ENCODE data around the gene DNER.
"Not testable (repeated sequence)": the region's sequence is repeated elsewhere in the genome, so short reads cannot be mapped to it uniquely, and the experiment has no call there.

Gene DNER

DNA sequence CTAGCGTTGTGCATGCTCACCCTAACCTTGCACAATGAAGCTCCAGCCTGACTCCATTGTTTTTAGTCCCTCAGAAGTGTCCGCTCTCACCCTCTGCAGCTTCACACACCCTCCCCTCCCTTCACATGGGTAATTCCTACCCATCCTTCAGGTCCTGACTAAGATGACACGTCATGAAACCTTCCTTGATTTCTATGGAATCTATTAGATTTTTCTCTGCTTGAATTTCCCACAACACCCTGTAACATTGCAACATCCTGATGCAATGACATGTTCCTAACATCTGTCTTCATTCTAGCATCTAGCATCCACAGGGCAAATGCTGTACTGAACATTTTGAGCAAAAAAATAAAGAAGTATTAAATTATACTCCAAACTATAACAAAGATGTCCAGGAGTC is 366.2 kb downstream of the DNER start:
- H3K9ac ChIP-seq (ENCODE audit: low read depth, low read length): no peak overlapping the region
- peaks cover 22% of the 10 kb centered on the region for H3K9me3 ChIP-seq (ENCODE audit: insufficient read depth, low read depth, low read length)
- no peaks in the 10 kb centered on the region for H3K27me3 ChIP-seq (ENCODE audit: insufficient read depth, low read length)
- 93% methylated on average over 3 of the region's 3 CpGs for whole genome bisulfite sequencing
- no peak overlapping the region for H3K27ac ChIP-seq (ENCODE audit: low read depth, low read length)
- H3K4me1 ChIP-seq (ENCODE audit: insufficient read depth, low read length): no peaks in the 10 kb centered on the region
- H3K36me3 ChIP-seq (ENCODE audit: insufficient read depth, low read length): no peaks in the 10 kb centered on the region
- no peak overlapping the region for H3K4me3 ChIP-seq (ENCODE audit: low read length)

DNA sequence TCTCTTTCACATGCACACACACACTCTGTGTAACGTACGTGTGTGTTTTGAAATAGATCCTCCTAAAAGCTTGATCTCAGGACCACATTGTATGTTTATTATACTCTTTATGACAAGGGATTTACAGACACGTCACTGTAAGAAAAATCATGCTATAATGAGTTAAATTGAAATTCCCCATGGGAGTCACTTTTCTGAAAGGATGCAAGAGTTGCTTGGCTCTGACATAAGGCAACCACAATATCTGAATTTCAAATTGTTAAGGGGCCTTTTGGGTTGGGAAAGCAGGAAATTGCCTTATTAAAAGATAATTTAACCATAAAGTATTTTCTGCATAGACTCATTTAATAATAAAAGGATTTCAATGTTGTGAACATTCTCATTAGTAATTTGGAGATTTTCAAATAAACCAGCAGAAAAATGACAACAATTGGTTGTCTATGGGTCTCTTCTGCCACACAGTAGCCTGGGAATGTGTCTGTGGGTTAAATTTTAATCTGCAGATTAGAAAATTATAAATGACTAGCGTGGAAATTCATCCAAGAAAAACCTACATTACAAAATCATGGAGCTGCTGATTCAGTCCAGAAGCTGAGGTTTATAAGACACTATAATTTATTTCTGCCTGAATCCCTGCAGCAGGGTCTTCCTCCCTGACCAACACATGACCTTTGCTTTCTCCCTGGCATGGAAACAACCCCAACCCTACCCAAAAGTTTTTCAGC is 367.4 kb downstream of the DNER start:
- H3K36me3 ChIP-seq (ENCODE audit: insufficient read depth, low read length): no peaks in the 10 kb centered on the region
- no peak overlapping the region for H3K9ac ChIP-seq (ENCODE audit: low read depth, low read length)
- H3K9me3 ChIP-seq (ENCODE audit: insufficient read depth, low read depth, low read length): peaks cover 22% of the 10 kb centered on the region

DNA sequence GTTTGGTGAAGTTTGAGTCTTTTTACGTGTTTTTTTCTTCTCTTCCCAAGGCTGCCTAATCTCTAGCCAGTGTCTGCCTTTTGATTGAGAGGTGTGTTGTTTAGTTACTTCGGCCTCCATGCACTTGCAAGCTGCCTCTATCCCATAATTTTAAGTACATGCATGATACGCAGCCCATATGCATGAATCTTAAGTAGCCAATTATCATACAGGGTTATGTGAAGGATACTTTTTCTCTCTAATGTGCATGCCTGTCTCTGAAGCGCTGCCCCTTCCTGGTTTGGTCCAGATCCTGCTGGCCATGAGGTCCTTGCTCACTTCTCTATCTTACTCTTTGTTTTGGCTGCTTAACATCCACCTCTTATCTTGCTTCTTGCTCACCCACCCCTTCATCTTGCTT is 369.4 kb downstream of the DNER start:
- WGBS: 93% methylated on average over 3 of the region's 4 CpGs
- Histone ChIP-seq H3K4me1 (ENCODE audit: insufficient read depth, low read length) (no peaks in the 10 kb centered on the region), H3K4me3 (ENCODE audit: low read length) (no peak overlapping the region), H3K27ac (ENCODE audit: low read depth, low read length) (no peak overlapping the region), H3K27me3 (ENCODE audit: insufficient read depth, low read length) (no peaks in the 10 kb centered on the region), H3K9ac (ENCODE audit: low read depth, low read length) (no peak overlapping the region), H3K9me3 (ENCODE audit: insufficient read depth, low read depth, low read length) (peaks cover 14% of the 10 kb centered on the region), H3K36me3 (ENCODE audit: insufficient read depth, low read length) (no peaks in the 10 kb centered on the region)

More for the DNA sequence above, 367.4 kb downstream of the DNER start:
- 92% methylated on average over 4 of the region's 4 CpGs for WGBS
- Histone ChIP-seq H3K27ac (ENCODE audit: low read depth, low read length) (no peak overlapping the region), H3K27me3 (ENCODE audit: insufficient read depth, low read length) (no peaks in the 10 kb centered on the region), H3K4me3 (ENCODE audit: low read length) (no peak overlapping the region), H3K4me1 (ENCODE audit: insufficient read depth, low read length) (no peaks in the 10 kb centered on the region)

DNA sequence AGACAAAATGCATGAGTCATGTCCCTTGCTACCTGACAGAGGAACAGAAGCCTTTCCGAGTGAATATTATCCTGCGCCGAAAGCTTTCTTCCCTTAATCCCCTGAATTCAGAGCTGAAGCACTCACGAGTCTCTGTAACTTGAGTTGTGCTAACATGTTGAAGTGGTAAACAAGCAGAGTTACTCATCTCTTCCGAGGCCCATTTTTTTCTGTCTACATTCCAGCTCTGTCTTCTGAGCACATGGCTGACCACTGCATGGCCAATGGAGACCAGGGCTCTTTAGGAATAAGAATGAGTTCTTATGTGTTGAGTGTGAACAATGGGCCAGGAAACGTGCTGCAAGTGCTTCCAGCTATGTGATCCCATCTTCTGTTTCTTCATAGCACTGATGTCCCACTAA is 370.2 kb downstream of the DNER start:
- 84% methylated on average over 6 of the region's 6 CpGs for WGBS
- Histone ChIP-seq H3K27me3 (ENCODE audit: insufficient read depth, low read length) (no peaks in the 10 kb centered on the region), H3K36me3 (ENCODE audit: insufficient read depth, low read length) (no peaks in the 10 kb centered on the region), H3K4me3 (ENCODE audit: low read length) (no peak overlapping the region), H3K9me3 (ENCODE audit: insufficient read depth, low read depth, low read length) (peaks cover 6% of the 10 kb centered on the region), H3K9ac (ENCODE audit: low read depth, low read length) (no peak overlapping the region), H3K27ac (ENCODE audit: low read depth, low read length) (no peak overlapping the region), H3K4me1 (ENCODE audit: insufficient read depth, low read length) (no peaks in the 10 kb centered on the region)

DNA sequence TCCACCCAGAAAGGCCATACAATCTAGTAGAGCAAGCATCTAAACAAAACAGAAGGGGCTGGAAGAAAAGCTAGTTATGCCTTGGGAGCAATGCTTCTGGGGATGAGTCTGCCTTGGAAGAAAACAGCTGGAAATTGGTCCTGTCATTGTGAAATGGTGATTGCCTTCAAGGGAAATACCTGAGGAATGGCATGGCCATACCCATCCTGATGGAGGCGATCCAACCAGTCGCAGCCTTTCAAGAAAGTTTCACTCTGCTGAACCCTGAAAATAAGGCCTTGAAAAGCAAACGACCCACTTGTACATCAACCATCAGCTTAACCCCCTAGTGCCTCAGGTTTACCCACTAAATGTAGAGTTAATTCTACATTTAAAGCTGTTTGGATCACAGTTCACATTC is 370.7 kb downstream of the DNER start:
- H3K9ac ChIP-seq (ENCODE audit: low read depth, low read length): no peak overlapping the region
- H3K36me3 ChIP-seq (ENCODE audit: insufficient read depth, low read length): no peaks in the 10 kb centered on the region
- WGBS: 96% methylated on average over 3 of the region's 3 CpGs
- H3K27me3 ChIP-seq (ENCODE audit: insufficient read depth, low read length): no peaks in the 10 kb centered on the region
- no peak overlapping the region for H3K27ac ChIP-seq (ENCODE audit: low read depth, low read length)
- H3K4me1 ChIP-seq (ENCODE audit: insufficient read depth, low read length): no peaks in the 10 kb centered on the region
- H3K9me3 ChIP-seq (ENCODE audit: insufficient read depth, low read depth, low read length): peaks cover under 1% of the 10 kb centered on the region
- H3K4me3 ChIP-seq (ENCODE audit: low read length): no peak overlapping the region

DNA sequence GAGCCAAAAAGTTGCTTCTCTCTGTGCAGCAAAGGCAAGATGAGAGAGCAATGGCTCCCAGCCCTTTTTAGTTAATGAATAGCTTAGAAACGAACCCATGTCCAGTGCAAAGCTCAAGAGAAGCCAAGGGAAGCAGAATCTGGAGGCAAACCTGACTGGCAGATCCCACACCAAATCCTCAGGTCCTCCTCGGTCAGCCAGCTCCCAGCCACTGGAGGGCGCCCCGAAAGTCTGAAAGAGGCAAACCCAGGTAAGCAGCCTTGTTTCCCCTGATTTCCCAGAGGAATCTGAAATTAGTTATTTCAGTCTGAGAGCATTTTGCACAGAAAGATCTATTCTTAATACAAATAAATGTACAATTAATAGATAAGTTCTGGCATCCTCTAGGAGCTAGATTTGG is 372.0 kb downstream of the DNER start:
- WGBS: 21% methylated on average over 4 of the region's 4 CpGs
- no peak overlapping the region for H3K27ac ChIP-seq (ENCODE audit: low read depth, low read length)
- H3K9me3 ChIP-seq (ENCODE audit: insufficient read depth, low read depth, low read length): no peaks in the 10 kb centered on the region
- H3K27me3 ChIP-seq (ENCODE audit: insufficient read depth, low read length): no peaks in the 10 kb centered on the region
- no peaks in the 10 kb centered on the region for H3K4me1 ChIP-seq (ENCODE audit: insufficient read depth, low read length)
- H3K9ac ChIP-seq (ENCODE audit: low read depth, low read length): no peak overlapping the region
- no peak overlapping the region for H3K4me3 ChIP-seq (ENCODE audit: low read length)
- H3K36me3 ChIP-seq (ENCODE audit: insufficient read depth, low read length): no peaks in the 10 kb centered on the region

DNA sequence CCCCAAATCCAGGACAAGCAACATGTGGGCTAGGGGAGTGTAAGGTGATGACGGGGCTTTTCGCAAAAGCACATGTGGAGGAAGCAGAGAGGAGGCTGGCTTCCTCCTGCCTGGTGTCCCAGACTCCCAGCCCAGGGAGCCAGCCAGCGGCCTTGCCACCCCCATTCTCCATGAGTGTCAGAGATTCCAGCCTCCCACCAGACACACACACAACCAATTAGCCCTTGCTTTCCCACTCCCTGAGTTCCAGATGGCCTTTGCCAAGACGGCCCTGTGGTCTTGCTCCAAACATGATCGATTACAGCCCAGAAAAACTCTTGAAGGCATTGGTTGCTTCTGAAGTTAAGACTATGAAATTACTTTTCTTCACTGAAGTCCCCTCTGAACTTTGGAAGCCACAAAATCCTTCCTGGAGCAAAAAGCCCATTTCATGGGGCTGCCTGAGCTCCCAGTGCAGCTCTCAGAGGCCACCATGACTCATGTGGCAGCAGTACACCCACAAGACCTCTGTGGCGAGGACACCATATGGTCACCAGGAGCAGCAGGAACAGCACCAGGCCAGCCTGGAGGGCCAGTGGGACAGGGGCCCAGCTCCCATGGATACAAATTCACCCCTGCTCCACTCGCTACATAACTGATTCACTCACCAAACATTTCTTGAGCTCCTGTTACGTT is 374.1 kb downstream of the DNER start:
- WGBS: 91% methylated on average over 8 of the region's 8 CpGs
- Histone ChIP-seq H3K4me1 (ENCODE audit: insufficient read depth, low read length) (no peaks in the 10 kb centered on the region), H3K36me3 (ENCODE audit: insufficient read depth, low read length) (no peaks in the 10 kb centered on the region), H3K9me3 (ENCODE audit: insufficient read depth, low read depth, low read length) (no peaks in the 10 kb centered on the region), H3K9ac (ENCODE audit: low read depth, low read length) (no peak overlapping the region), H3K4me3 (ENCODE audit: low read length) (no peak overlapping the region), H3K27me3 (ENCODE audit: insufficient read depth, low read length) (no peaks in the 10 kb centered on the region), H3K27ac (ENCODE audit: low read depth, low read length) (no peak overlapping the region)

DNA sequence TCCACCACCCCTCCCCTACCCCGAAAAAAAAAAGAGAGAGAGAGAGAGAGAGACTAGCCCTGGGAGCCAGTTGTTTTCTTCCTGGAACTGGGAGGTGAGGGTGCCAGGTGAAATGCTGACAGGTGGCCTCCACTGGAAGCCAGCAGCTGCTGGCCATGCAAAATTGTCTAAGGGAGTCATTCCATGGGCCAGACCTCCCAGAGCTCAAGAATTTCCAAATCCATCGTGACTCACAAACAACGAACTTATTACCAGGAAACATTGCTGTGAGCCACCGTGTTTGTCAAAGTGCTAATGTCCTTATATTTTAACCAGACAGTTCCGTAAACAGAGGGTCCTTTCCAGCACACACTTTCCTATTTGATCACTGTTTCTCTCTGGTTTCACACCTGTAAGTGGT is 374.7 kb downstream of the DNER start:
- Histone ChIP-seq H3K4me1 (ENCODE audit: insufficient read depth, low read length) (no peaks in the 10 kb centered on the region), H3K4me3 (ENCODE audit: low read length) (no peak overlapping the region), H3K27ac (ENCODE audit: low read depth, low read length) (no peak overlapping the region), H3K9ac (ENCODE audit: low read depth, low read length) (no peak overlapping the region), H3K36me3 (ENCODE audit: insufficient read depth, low read length) (no peaks in the 10 kb centered on the region), H3K27me3 (ENCODE audit: insufficient read depth, low read length) (no peaks in the 10 kb centered on the region), H3K9me3 (ENCODE audit: insufficient read depth, low read depth, low read length) (no peaks in the 10 kb centered on the region)
- 96% methylated on average over 4 of the region's 5 CpGs for WGBS

DNA sequence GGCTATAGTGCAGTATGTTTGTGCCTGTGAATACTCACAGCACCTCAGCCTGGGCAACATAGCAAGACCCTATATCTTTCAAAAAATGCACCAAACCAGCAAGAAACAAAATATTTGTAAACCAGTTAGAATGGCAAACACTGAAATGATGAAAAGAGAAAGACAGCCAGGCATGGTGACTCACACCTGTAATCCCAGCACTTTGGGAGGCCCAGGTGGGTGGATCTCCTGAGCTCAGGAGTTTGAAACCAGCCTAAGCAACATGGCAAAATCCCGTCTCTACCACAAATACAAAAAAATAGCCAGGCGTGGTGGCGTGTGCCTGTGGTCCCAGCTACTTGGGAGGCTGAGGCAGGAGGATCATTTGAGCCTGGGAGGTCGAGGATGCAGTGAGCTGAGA is 375.2 kb downstream of the DNER start:
- H3K9ac ChIP-seq (ENCODE audit: low read depth, low read length); H3K27ac ChIP-seq (ENCODE audit: low read depth, low read length); H3K4me3 ChIP-seq (ENCODE audit: low read length); H3K4me1 ChIP-seq (ENCODE audit: insufficient read depth, low read length); H3K27me3 ChIP-seq (ENCODE audit: insufficient read depth, low read length); H3K36me3 ChIP-seq (ENCODE audit: insufficient read depth, low read length); H3K9me3 ChIP-seq (ENCODE audit: insufficient read depth, low read depth, low read length): not testable (repeated sequence)
- 100% methylated on average over 4 of the region's 4 CpGs for WGBS

DNA sequence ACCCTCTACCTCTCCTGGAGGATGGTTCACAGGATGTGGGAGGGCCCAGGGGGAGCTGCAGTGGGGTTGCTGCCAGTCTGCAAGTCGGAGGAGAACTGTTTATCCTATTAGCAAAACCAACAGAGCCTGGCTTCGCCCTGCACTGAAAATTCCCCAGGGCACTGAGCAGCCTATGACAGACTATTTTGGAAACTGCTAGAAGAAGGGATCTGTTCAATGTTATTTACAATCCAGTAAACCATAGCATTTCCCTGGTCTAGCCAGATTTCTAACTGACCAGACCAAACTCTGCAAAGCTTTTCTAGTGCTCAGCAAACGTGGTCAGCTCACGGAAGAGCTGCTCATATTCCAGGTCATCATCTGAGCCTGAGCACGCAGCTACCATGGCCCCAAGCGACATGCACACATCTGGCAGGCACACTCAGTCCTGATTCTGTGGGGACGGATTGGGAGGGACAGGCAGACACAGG is 378.4 kb downstream of the DNER start:
- Histone ChIP-seq H3K4me3 (ENCODE audit: low read length) (no peak overlapping the region), H3K27me3 (ENCODE audit: insufficient read depth, low read length) (no peaks in the 10 kb centered on the region), H3K4me1 (ENCODE audit: insufficient read depth, low read length) (no peaks in the 10 kb centered on the region), H3K9me3 (ENCODE audit: insufficient read depth, low read depth, low read length) (no peaks in the 10 kb centered on the region), H3K9ac (ENCODE audit: low read depth, low read length) (no peak overlapping the region), H3K36me3 (ENCODE audit: insufficient read depth, low read length) (no peaks in the 10 kb centered on the region), H3K27ac (ENCODE audit: low read depth, low read length) (no peak overlapping the region)
- WGBS: 87% methylated on average over 7 of the region's 7 CpGs

DNA sequence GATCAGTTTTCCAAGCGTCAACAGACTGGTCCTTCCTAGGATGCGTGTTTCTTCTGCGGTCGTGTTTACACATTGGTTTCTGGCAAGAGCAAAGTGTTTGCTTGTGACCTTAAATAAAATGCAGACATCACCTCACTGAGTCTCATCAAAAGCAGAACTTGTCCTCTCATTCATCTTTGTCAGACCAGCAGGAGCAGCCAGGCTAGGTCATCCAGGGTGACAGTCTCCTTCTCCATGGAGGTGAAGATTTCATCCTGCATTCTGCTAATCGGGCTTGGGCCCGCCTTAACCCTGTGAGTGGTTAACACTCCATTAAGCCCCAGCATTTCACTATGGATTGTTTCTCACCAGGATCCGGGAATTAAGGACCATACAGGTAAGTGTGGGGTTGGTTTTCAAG is 379.0 kb downstream of the DNER start:
- H3K9ac ChIP-seq (ENCODE audit: low read depth, low read length): no peak overlapping the region
- 89% methylated on average over 6 of the region's 7 CpGs for WGBS
- no peaks in the 10 kb centered on the region for H3K36me3 ChIP-seq (ENCODE audit: insufficient read depth, low read length)
- no peak overlapping the region for H3K4me3 ChIP-seq (ENCODE audit: low read length)
- no peaks in the 10 kb centered on the region for H3K27me3 ChIP-seq (ENCODE audit: insufficient read depth, low read length)
- H3K4me1 ChIP-seq (ENCODE audit: insufficient read depth, low read length): no peaks in the 10 kb centered on the region
- H3K27ac ChIP-seq (ENCODE audit: low read depth, low read length): no peak overlapping the region
- H3K9me3 ChIP-seq (ENCODE audit: insufficient read depth, low read depth, low read length): no peaks in the 10 kb centered on the region

Data from HUES64 (cell line).